ENCODE data around the gene MRPL23. TPM values are rescaled to one million over a fixed set of nuclear protein-coding genes. Genes with fewer than 3 reads are reported as not detected.

The MRPL23 gene
- total RNA-seq, 1 experiment from 2014 or later: 15.0 TPM

DNA sequence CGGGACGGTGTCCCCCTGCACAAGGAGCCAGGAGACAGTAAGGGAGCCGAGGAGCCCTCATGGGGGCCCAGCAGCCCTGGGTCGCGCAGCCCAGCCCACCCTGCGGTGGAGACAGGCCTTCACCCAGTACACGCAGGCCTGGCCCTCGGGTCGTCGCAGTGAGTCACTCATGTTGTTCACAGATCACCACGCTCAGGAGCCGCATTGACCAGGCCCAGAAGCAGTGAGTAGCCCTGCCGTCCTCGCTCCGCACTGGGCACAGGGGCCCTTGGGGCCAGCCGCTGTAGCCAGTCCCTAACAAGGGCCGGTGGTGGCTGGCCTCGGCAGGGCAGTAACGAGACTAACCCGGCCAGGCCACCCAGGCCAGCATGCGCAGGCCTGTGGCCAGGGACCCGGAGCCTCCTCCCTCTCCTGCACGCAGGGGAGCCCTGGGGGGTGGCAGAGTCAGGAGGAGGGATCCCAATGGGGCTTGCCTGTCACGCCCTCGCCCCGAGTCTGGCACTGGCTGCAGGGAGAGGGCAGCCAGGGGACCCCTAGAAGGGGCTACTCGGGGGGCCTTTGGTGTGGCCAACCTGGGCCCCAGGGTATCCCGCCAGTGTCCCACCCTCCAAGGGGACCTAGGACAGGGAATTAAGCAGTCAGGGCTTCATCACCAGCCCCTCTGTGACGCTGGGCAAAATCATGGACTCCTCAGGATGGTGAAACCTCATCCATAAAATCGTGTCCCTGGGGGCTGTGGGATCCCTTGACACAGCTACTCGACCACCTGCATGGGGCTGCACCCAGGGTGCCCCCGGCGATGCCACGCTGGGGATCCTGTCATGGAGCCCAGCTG, 10.1 kb upstream of the MRPL23 start:
- Histone ChIP-seq H3K4me3 (ENCODE audit: low read depth, low read length) (no peak overlapping the region), H3K9me3 (no peaks in the 10 kb centered on the region), H3K36me3 (ENCODE audit: control insufficient read depth, insufficient read depth, low read length) (no peaks in the 10 kb centered on the region), H3K4me1 (no peaks in the 10 kb centered on the region; the same call in 1 of the 2 replicates), H3K27me3 (replicated peaks; ENCODE audit: control insufficient read depth, insufficient read depth, low read length) (no peaks in the 10 kb centered on the region)
- DNase-seq: peak; percentile 2 to 31
- peaks cover 5% of the 10 kb centered on the region for H3K27me3 Mint-ChIP-seq (ENCODE audit: insufficient read depth, unreplicated experiment)
- H3K27ac Mint-ChIP-seq (ENCODE audit: unreplicated experiment): no peak overlapping the region
- ChIA-PET CTCF (interaction anchor here (0.6 to 1.6 kb wide), 2 partner anchors 105 to 284 kb away, joined by 4 to 5 read pairs; no protein-coding TSS in a partner anchor), POLR2A (no interaction called here)
- H3K4me3 Mint-ChIP-seq (ENCODE audit: unreplicated experiment): no peak overlapping the region
- no peaks in the 10 kb centered on the region for H3K9me3 Mint-ChIP-seq (ENCODE audit: unreplicated experiment)
- no peak for TF ChIP-seq CTCF (IDR thresholded peaks at IDR 0.05; ENCODE audit: insufficient read depth in 1 of 2, low read depth in 1 of 2, low read length in 1 of 2, severe bottlenecking in 1 of 2, unreplicated experiment in 1 of 2)
- BruUV-seq (replicated peaks): no TSS peak
- H3K36me3 Mint-ChIP-seq (ENCODE audit: insufficient read depth, unreplicated experiment): peaks cover 4% of the 10 kb centered on the region
- H3K4me1 Mint-ChIP-seq (ENCODE audit: low read depth, unreplicated experiment): peaks cover under 1% of the 10 kb centered on the region
- intact Hi-C loops (cut with micrococcal nuclease; ENCODE audit: unreplicated experiment): no loop called here

GRCh38 chr11:1937616-1938342, 9.4 kb upstream of the MRPL23 start:
- H3K4me3 ChIP-seq (ENCODE audit: low read depth, low read length): no peak overlapping the region
- peaks cover 4% of the 10 kb centered on the region for H3K36me3 Mint-ChIP-seq (ENCODE audit: insufficient read depth, unreplicated experiment)
- H3K4me1 Mint-ChIP-seq (ENCODE audit: low read depth, unreplicated experiment): no peaks in the 10 kb centered on the region
- no peaks in the 10 kb centered on the region for H3K36me3 ChIP-seq (ENCODE audit: control insufficient read depth, insufficient read depth, low read length)
- ChIA-PET CTCF (interaction anchor here (1.6 kb wide), 1 partner anchor 285 kb away, joined by 5 read pairs; no protein-coding TSS in a partner anchor), POLR2A (no interaction called here)
- intact Hi-C loops (cut with micrococcal nuclease; ENCODE audit: unreplicated experiment): loop anchor here (1.0 kb wide), 1 partner anchor 26 kb away; no protein-coding TSS in a partner anchor
- peak; percentile 0 to 26 for DNase-seq
- no peaks in the 10 kb centered on the region for H3K27me3 ChIP-seq (replicated peaks; ENCODE audit: control insufficient read depth, insufficient read depth, low read length)
- no peaks in the 10 kb centered on the region for H3K4me1 ChIP-seq
- no peak overlapping the region for H3K27ac Mint-ChIP-seq (ENCODE audit: unreplicated experiment)
- H3K9me3 ChIP-seq: no peaks in the 10 kb centered on the region
- no peaks in the 10 kb centered on the region for H3K9me3 Mint-ChIP-seq (ENCODE audit: unreplicated experiment)
- H3K27me3 Mint-ChIP-seq (ENCODE audit: insufficient read depth, unreplicated experiment): peaks cover 4% of the 10 kb centered on the region
- no peak overlapping the region for H3K4me3 Mint-ChIP-seq (ENCODE audit: unreplicated experiment)
- no TSS peak for BruUV-seq (replicated peaks)
- TF ChIP-seq CTCF (IDR thresholded peaks at IDR 0.05; ENCODE audit: insufficient read depth in 1 of 2, low read depth in 1 of 2, low read length in 1 of 2, severe bottlenecking in 1 of 2, unreplicated experiment in 1 of 2): no peak

GRCh38 chr11:1938343-1939005, 8.7 kb upstream of the MRPL23 start:
- Mint-ChIP-seq H3K4me3 (ENCODE audit: unreplicated experiment) (no peak overlapping the region), H3K27ac (ENCODE audit: unreplicated experiment) (no peak overlapping the region), H3K9me3 (ENCODE audit: unreplicated experiment) (no peaks in the 10 kb centered on the region), H3K4me1 (ENCODE audit: low read depth, unreplicated experiment) (no peaks in the 10 kb centered on the region), H3K36me3 (ENCODE audit: insufficient read depth, unreplicated experiment) (peaks cover 4% of the 10 kb centered on the region), H3K27me3 (ENCODE audit: insufficient read depth, unreplicated experiment) (no peaks in the 10 kb centered on the region)
- intact Hi-C loops (cut with micrococcal nuclease; ENCODE audit: unreplicated experiment): loop anchor here (1.0 kb wide), 2 partner anchors 23 to 27 kb away; no protein-coding TSS in a partner anchor
- Histone ChIP-seq H3K9me3 (no peaks in the 10 kb centered on the region), H3K4me3 (ENCODE audit: low read depth, low read length) (no peak overlapping the region), H3K27me3 (replicated peaks; ENCODE audit: control insufficient read depth, insufficient read depth, low read length) (no peaks in the 10 kb centered on the region), H3K36me3 (ENCODE audit: control insufficient read depth, insufficient read depth, low read length) (no peaks in the 10 kb centered on the region), H3K4me1 (no peaks in the 10 kb centered on the region)
- BruUV-seq (replicated peaks): no TSS peak
- ChIA-PET POLR2A (no interaction called here), CTCF (interaction anchor here (1.6 kb wide), 1 partner anchor 286 kb away, joined by 5 read pairs; no protein-coding TSS in a partner anchor)
- no peak for TF ChIP-seq CTCF (IDR thresholded peaks at IDR 0.05; ENCODE audit: insufficient read depth in 1 of 2, low read depth in 1 of 2, low read length in 1 of 2, severe bottlenecking in 1 of 2, unreplicated experiment in 1 of 2)
- peak; percentile 0 to 13 for DNase-seq
